HEK293 (cell line): ENCODE results near the gene FBXL4.

ENCODE experiments used
- CTCF ChIP-seq: fragments of 450-650 bp; formaldehyde crosslinking; IDR thresholded peaks from 2 replicates; pipeline ENCODE4 v1.5.1; 2016; ENCODE audit warnings: missing biosample characterization, missing genetic modification characterization
- GLI4 ChIP-seq: fragments of 450-650 bp; formaldehyde crosslinking; IDR thresholded peaks from 2 replicates; pipeline ENCODE4 v1.5.1; 2016; ENCODE audit warnings: missing biosample characterization, missing genetic modification characterization
- KLF9 ChIP-seq: fragments of 450-650 bp; formaldehyde crosslinking; IDR thresholded peaks from 2 replicates; pipeline ENCODE4 v1.5.1; 2016; ENCODE audit warnings: missing biosample characterization, missing genetic modification characterization, low read depth
- TCF7L2 ChIP-seq: IDR thresholded peaks from 2 replicates; pipeline ENCODE4 v1.6.1; 2011; ENCODE audit warnings: low read depth, mild to moderate bottlenecking, inconsistent platforms, low read length, moderate library complexity, borderline replicate concordance
- ZBTB8A ChIP-seq: fragments of 450-650 bp; formaldehyde crosslinking; IDR thresholded peaks from 2 replicates; pipeline ENCODE4 v1.5.1; 2016; ENCODE audit warnings: missing biosample characterization, missing genetic modification characterization
- ZNF140 ChIP-seq: fragments of 450-650 bp; formaldehyde crosslinking; IDR thresholded peaks from 2 replicates; pipeline ENCODE4 v1.5.1; 2016; ENCODE audit warnings: missing biosample characterization, missing genetic modification characterization
- ZNF184 ChIP-seq: fragments of 450-650 bp; IDR thresholded peaks from 2 replicates; pipeline ENCODE4 v1.5.1; 2018; ENCODE audit warnings: missing biosample characterization, mild to moderate bottlenecking, missing genetic modification characterization
- ZNF202 ChIP-seq: fragments of 450-650 bp; formaldehyde crosslinking; IDR thresholded peaks from 2 replicates; pipeline ENCODE4 v1.5.1; 2016; ENCODE audit warnings: missing biosample characterization, missing genetic modification characterization, borderline replicate concordance
- ZNF239 ChIP-seq: fragments of 450-650 bp; formaldehyde crosslinking; IDR thresholded peaks from 2 replicates; pipeline ENCODE4 v1.5.1; 2016; ENCODE audit warnings: missing biosample characterization, missing genetic modification characterization
- ZNF426 ChIP-seq: fragments of 450-650 bp; formaldehyde crosslinking; IDR thresholded peaks from 2 replicates; pipeline ENCODE4 v1.5.1; 2017; ENCODE audit warnings: missing biosample characterization, missing genetic modification characterization, mild to moderate bottlenecking, inconsistent platforms, moderate library complexity

- TF ChIP-seq CTCF (tag by site-specific recombination): no peak
- no peak for TF ChIP-seq ZNF239 (tag by site-specific recombination)
- no peak for TF ChIP-seq ZNF202
- no peak for TF ChIP-seq KLF9 (tag by site-specific recombination)
- TF ChIP-seq ZNF184 (tag by site-specific recombination): no peak
- no peak for TF ChIP-seq ZBTB8A (tag by site-specific recombination)
- no peak for TF ChIP-seq GLI4 (tag by site-specific recombination)
- TF ChIP-seq TCF7L2: no peak
- no peak for TF ChIP-seq ZNF140 (tag by site-specific recombination)
- TF ChIP-seq ZNF426 (tag by site-specific recombination): no peak
These were observed 29.1 kb upstream of the FBXL4 start for GRCh38 chr6:98976674-98977385.
